Neural cell (in vitro differentiated cells): Measurements from ENCODE around the gene FGA. TPM values are rescaled to one million over a fixed set of nuclear protein-coding genes. Genes with fewer than 3 reads are reported as not detected.

Experiments used
- H2AFZ ChIP-seq: fragments of 200-600, 300-800 bp; sonication (generic), shearing (Covaris generic); 2 replicates; pipeline ENCODE4 v1.6.0; 2014; ENCODE audit warnings: low read depth, mild to moderate bottlenecking, antibody characterized with exemption, low read length, moderate library complexity
- H3F3A ChIP-seq: fragments of 200-600 bp; shearing (Covaris generic); 2 replicates; pipeline ENCODE4 v1.6.1; 2016; ENCODE audit warnings: mild to moderate bottlenecking, moderate library complexity, mixed read lengths, antibody characterized with exemption, low read length; ENCODE audit not compliant: insufficient read depth, poor library complexity, severe bottlenecking
- H3K27ac ChIP-seq: fragments of 200-600, 300-800 bp; sonication (generic), shearing (Covaris generic); 2 replicates; pipeline ENCODE4 v1.5.1; 2014; ENCODE audit warnings: mild to moderate bottlenecking, low read length, moderate library complexity
- H3K27me3 ChIP-seq: fragments of 300-800, 200-600 bp; sonication (generic), shearing (Covaris generic); 2 replicates; pipeline ENCODE4 v1.6.0; 2014; ENCODE audit warnings: mild to moderate bottlenecking, low read depth, low read length, moderate library complexity; ENCODE audit not compliant: insufficient read depth
- H3K36me3 ChIP-seq: fragments of 300-800, 200-600 bp; sonication (generic), shearing (Covaris generic); 2 replicates; pipeline ENCODE4 v1.5.1; 2014; ENCODE audit warnings: mild to moderate bottlenecking, antibody characterized with exemption, low read length, moderate library complexity; ENCODE audit not compliant: insufficient read depth
- H3K4me2 ChIP-seq: fragments of 300-800, 200-600 bp; sonication (generic), shearing (Covaris generic); 2 replicates; pipeline ENCODE4 v1.6.0; 2014; ENCODE audit warnings: mild to moderate bottlenecking, low read length
- H3K4me3 ChIP-seq: fragments of 300-800, 200-600 bp; sonication (generic), shearing (Covaris generic); 2 replicates; pipeline ENCODE4 v1.5.1; 2014; ENCODE audit warnings: mild to moderate bottlenecking, low read length, moderate library complexity
- H3K79me2 ChIP-seq: fragments of 200-600 bp; shearing (Covaris generic); replicated peaks from 2 replicates; pipeline ENCODE4 v1.6.0; 2014; ENCODE audit warnings: mild to moderate bottlenecking, low read length, moderate library complexity; ENCODE audit not compliant: insufficient read depth
- H3K9ac ChIP-seq: fragments of 300-800, 200-600 bp; sonication (generic), shearing (Covaris generic); 2 replicates; pipeline ENCODE4 v1.6.1; 2016; ENCODE audit warnings: mild to moderate bottlenecking, low read length, mixed read lengths
- H3K9me2 ChIP-seq: fragments of 200-600 bp; shearing (Covaris generic); 2 replicates; pipeline ENCODE4 v1.6.1; 2016; ENCODE audit warnings: mild to moderate bottlenecking, low read length, mixed read lengths; ENCODE audit not compliant: insufficient read depth
- H3K9me3 ChIP-seq: fragments of 200-600, 300-800 bp; sonication (generic), shearing (Covaris generic); 2 replicates; pipeline ENCODE4 v1.6.1; 2016; ENCODE audit warnings: mild to moderate bottlenecking, mixed run types, low read length, moderate library complexity, mixed read lengths
- H4K20me1 ChIP-seq: fragments of 200-600 bp; shearing (Covaris generic); 2 replicates; pipeline ENCODE4 v1.6.1; 2016; ENCODE audit warnings: mild to moderate bottlenecking, mixed run types; ENCODE audit not compliant: insufficient read depth
- CTCF ChIP-seq: fragments of 450-650 bp; IDR thresholded peaks from 2 replicates; pipeline ENCODE4 v1.5.1; 2014; ENCODE audit warnings: antibody characterized with exemption, mild to moderate bottlenecking, moderate library complexity; ENCODE audit not compliant: poor library complexity, severe bottlenecking
- EP300 ChIP-seq: fragments of 450-650 bp; conservative IDR thresholded peaks from 2 replicates; pipeline ENCODE4 v1.6.1; 2014; ENCODE audit warnings: antibody characterized with exemption, mild to moderate bottlenecking, moderate library complexity; ENCODE audit not compliant: poor library complexity, severe bottlenecking
- EZH2 ChIP-seq: fragments of 200-600, 300-800 bp; shearing (Covaris generic), sonication (generic); IDR thresholded peaks from 2 replicates; pipeline ENCODE4 v1.6.1; 2014; ENCODE audit warnings: antibody characterized with exemption, low read length, borderline replicate concordance, mild to moderate bottlenecking; ENCODE audit not compliant: insufficient read depth, poor library complexity, severe bottlenecking
- MXI1 ChIP-seq: fragments of 450-650 bp; conservative IDR thresholded peaks from 2 replicates; pipeline ENCODE4 v1.6.1; 2014; ENCODE audit warnings: antibody characterized with exemption, mild to moderate bottlenecking; ENCODE audit not compliant: poor library complexity, severe bottlenecking
- POLR2AphosphoS5 ChIP-seq: IDR thresholded peaks from 2 replicates; pipeline ENCODE4 v1.6.1; 2012
- RAD21 ChIP-seq: fragments of 450-650 bp; conservative IDR thresholded peaks from 2 replicates; pipeline ENCODE4 v1.6.1; 2014; ENCODE audit warnings: antibody characterized with exemption, mild to moderate bottlenecking, moderate library complexity
- REST ChIP-seq: IDR thresholded peaks from 2 replicates; pipeline ENCODE4 v1.6.1; 2012; ENCODE audit warnings: borderline replicate concordance
- SMC3 ChIP-seq: fragments of 450-650 bp; conservative IDR thresholded peaks from 2 replicates; pipeline ENCODE4 v1.6.1; 2014; ENCODE audit warnings: antibody characterized with exemption, mild to moderate bottlenecking, moderate library complexity; ENCODE audit not compliant: poor library complexity
- TAF1 ChIP-seq: IDR thresholded peaks from 2 replicates; pipeline ENCODE4 v1.6.1; 2012; ENCODE audit warnings: low read depth
- polyA plus RNA-seq: library from polyadenylated mRNA; depleted of rRNA; stranded (reverse); fragments of >200 nt; gene quantifications from 2 replicates; pipeline ENCODE4 v1.2.3, GENCODE V29; 2014

Gene FGA
- polyA plus RNA-seq, 1 donor from 2014 or later = not detected

- no peak for TF ChIP-seq MXI1
- TF ChIP-seq EP300 = no peak
- H3K9ac ChIP-seq = no peak overlapping the region
Measured at GRCh38 chr4:154584259-154584658, 6.3 kb downstream of the FGA start.

GRCh38 chr4:154583677-154584076, 6.9 kb downstream of the FGA start:
- Histone ChIP-seq H3K9me3 (no peaks in the 10 kb centered on the region), H2AFZ (no peak overlapping the region), H3K9ac (no peak overlapping the region), H3K4me3 (no peak overlapping the region), H3K27me3 (no peaks in the 10 kb centered on the region), H3K9me2 (no peaks in the 10 kb centered on the region), H3K4me2 (no peak overlapping the region), H3F3A (no peaks in the 10 kb centered on the region), H3K27ac (no peak overlapping the region), H4K20me1 (no peaks in the 10 kb centered on the region), H3K79me2 (no peaks in the 10 kb centered on the region), H3K36me3 (no peaks in the 10 kb centered on the region)
- TF ChIP-seq EZH2 (no peak), RAD21 (no peak), CTCF (no peak), EP300 (no peak), SMC3 (no peak), MXI1 (no peak), TAF1 (no peak), POLR2AphosphoS5 (no peak)

More at GRCh38 chr4:154584259-154584658, 6.3 kb downstream of the FGA start:
- Histone ChIP-seq H3K79me2 (no peaks in the 10 kb centered on the region), H3K4me2 (no peak overlapping the region), H3K27me3 (no peaks in the 10 kb centered on the region), H3K4me3 (no peak overlapping the region), H3K9me2 (no peaks in the 10 kb centered on the region), H3K27ac (no peak overlapping the region), H4K20me1 (no peaks in the 10 kb centered on the region), H3K36me3 (no peaks in the 10 kb centered on the region), H3F3A (no peaks in the 10 kb centered on the region), H2AFZ (no peak overlapping the region), H3K9me3 (no peaks in the 10 kb centered on the region)

GRCh38 chr4:154583230-154583629, 7.3 kb downstream of the FGA start:
- Histone ChIP-seq H4K20me1 (no peaks in the 10 kb centered on the region), H3K27me3 (no peaks in the 10 kb centered on the region), H3K9me3 (no peaks in the 10 kb centered on the region), H3K27ac (no peak overlapping the region), H3K9ac (no peak overlapping the region), H3K79me2 (no peaks in the 10 kb centered on the region), H3K4me2 (no peak overlapping the region), H3K36me3 (no peaks in the 10 kb centered on the region), H3K4me3 (no peak overlapping the region), H2AFZ (no peak overlapping the region), H3F3A (no peaks in the 10 kb centered on the region), H3K9me2 (no peaks in the 10 kb centered on the region)
- TF ChIP-seq EZH2 = no peak
- TF ChIP-seq MXI1 = no peak
- no peak for TF ChIP-seq RAD21
- TF ChIP-seq EP300 = no peak
- no peak for TF ChIP-seq SMC3
- no peak for TF ChIP-seq CTCF
- TF ChIP-seq TAF1 = no peak
- TF ChIP-seq REST = no peak
- TF ChIP-seq POLR2AphosphoS5 = no peak
